Memory B cell (primary cell): ENCODE data around the gene VWA5B1.

Experiments
- ATAC-seq: fragments of 150-1000 bp; cut with Tn5 transposase; 2 replicates; pipeline ENCODE4 v1.10.0; 2021; ENCODE audit warnings: low read depth, mild to moderate bottlenecking, moderate library complexity
- DNase-seq, 2 donors: peaks; one replicate each; pipeline ENCODE4 v3.0.0; 2022; ENCODE audit warnings: low spot score in 2 of 2
- H3K27ac Mint-ChIP-seq: one replicate; pipeline ENCODE4 v1.8.0; 2022; ENCODE audit warnings: mild to moderate bottlenecking, moderate library complexity, mixed read lengths
- H3K27me3 Mint-ChIP-seq: one replicate; pipeline ENCODE4 v1.8.0; 2022; ENCODE audit warnings: mixed read lengths
- H3K36me3 Mint-ChIP-seq: one replicate; pipeline ENCODE4 v1.8.0; 2022; ENCODE audit warnings: mild to moderate bottlenecking, mixed read lengths
- H3K4me1 Mint-ChIP-seq: one replicate; pipeline ENCODE4 v1.8.0; 2022; ENCODE audit warnings: mixed read lengths
- H3K4me3 Mint-ChIP-seq: one replicate; pipeline ENCODE4 v1.8.0; 2022; ENCODE audit warnings: mild to moderate bottlenecking, moderate library complexity, mixed read lengths
- H3K9me3 Mint-ChIP-seq: one replicate; pipeline ENCODE4 v1.8.0; 2022; ENCODE audit warnings: mixed read lengths

VWA5B1 gene

DNA sequence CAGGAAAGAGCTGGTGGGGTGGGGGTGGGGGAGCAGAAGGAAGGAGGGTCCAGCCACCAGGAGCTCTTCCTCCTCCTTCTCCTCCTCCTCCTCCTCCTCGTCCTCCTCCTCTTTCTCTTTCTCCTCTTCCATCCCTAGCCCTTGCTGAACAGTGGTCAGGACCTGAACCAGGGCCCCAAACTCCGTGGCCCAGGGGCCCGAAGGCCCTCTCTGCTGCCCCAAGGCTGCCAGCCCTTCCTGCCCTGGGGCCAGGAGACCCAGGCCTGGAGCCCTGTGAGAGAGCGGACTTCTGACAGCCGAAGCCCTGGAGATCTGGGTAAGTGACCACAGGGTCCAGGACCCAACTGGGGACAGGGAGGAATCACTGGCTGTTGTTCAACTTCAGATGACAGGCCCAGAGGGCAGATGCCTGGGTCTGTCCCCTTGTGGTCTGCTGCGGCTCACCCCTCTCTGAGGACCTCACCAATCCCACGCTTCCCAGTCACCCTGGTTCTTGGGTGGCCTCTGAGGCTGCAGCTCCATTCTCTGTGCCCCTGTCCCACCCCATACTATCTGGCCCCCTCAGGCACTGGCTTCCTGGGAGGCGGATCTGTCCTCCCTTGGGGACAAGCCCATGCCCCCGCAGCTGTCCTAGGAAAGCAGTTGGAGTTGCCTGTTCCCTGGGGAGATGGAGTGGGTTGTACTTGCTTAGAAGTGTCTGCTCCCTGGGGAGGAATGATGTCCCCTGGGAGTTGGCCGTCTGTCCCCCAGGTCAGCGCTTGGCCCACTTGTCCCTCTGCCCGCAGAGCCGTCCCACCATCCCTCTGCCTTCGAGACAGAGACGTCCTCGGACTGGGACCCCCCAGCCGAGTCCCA, 51.8 kb downstream of the VWA5B1 start:
- no peak overlapping the region for H3K27ac Mint-ChIP-seq
- ATAC-seq (no peak), DNase-seq (no peak)
- H3K4me3 Mint-ChIP-seq, result peak overlapping the region; percentile 41
- H3K36me3 Mint-ChIP-seq, result peaks cover 5% of the 10 kb centered on the region
- H3K27me3 Mint-ChIP-seq, result peaks cover 15% of the 10 kb centered on the region
- H3K9me3 Mint-ChIP-seq, result peaks cover 6% of the 10 kb centered on the region
- peaks cover 9% of the 10 kb centered on the region for H3K4me1 Mint-ChIP-seq

GRCh38 chr1:20343149-20343937, 52.7 kb downstream of the VWA5B1 start:
- no peak overlapping the region for H3K27ac Mint-ChIP-seq
- peak overlapping the region; percentile 71 for H3K4me3 Mint-ChIP-seq
- H3K36me3 Mint-ChIP-seq, result peaks cover 5% of the 10 kb centered on the region
- DNase-seq, result peak; percentile 55 to 61
- H3K9me3 Mint-ChIP-seq, result peaks cover 6% of the 10 kb centered on the region
- ATAC-seq, result peak; percentile 95
- H3K4me1 Mint-ChIP-seq, result peaks cover 9% of the 10 kb centered on the region
- H3K27me3 Mint-ChIP-seq, result peaks cover 13% of the 10 kb centered on the region

GRCh38 chr1:20343938-20344302, 53.2 kb downstream of the VWA5B1 start:
- DNase-seq (no peak), ATAC-seq (no peak)
- peaks cover 13% of the 10 kb centered on the region for H3K27me3 Mint-ChIP-seq
- H3K27ac Mint-ChIP-seq, result no peak overlapping the region
- peak overlapping the region; percentile 71 for H3K4me3 Mint-ChIP-seq
- peaks cover 6% of the 10 kb centered on the region for H3K9me3 Mint-ChIP-seq
- H3K36me3 Mint-ChIP-seq, result peaks cover 5% of the 10 kb centered on the region
- H3K4me1 Mint-ChIP-seq, result peaks cover 9% of the 10 kb centered on the region

- Mint-ChIP-seq H3K36me3 (peaks cover 5% of the 10 kb centered on the region), H3K27ac (no peak overlapping the region), H3K4me3 (peak overlapping the region; percentile 22), H3K9me3 (peaks cover 6% of the 10 kb centered on the region), H3K27me3 (peaks cover 13% of the 10 kb centered on the region), H3K4me1 (peaks cover 9% of the 10 kb centered on the region)
- DNase-seq, result no peak
- no peak for ATAC-seq
These were observed 54.1 kb downstream of the VWA5B1 start for GRCh38 chr1:20344738-20345137.

GRCh38 chr1:20345419-20345818, 54.7 kb downstream of the VWA5B1 start:
- peaks cover 5% of the 10 kb centered on the region for H3K36me3 Mint-ChIP-seq
- H3K9me3 Mint-ChIP-seq, result peaks cover 6% of the 10 kb centered on the region
- no peak for DNase-seq
- ATAC-seq, result no peak
- peaks cover 7% of the 10 kb centered on the region for H3K4me1 Mint-ChIP-seq
- H3K27ac Mint-ChIP-seq, result no peak overlapping the region
- H3K4me3 Mint-ChIP-seq, result no peak overlapping the region
- peaks cover 14% of the 10 kb centered on the region for H3K27me3 Mint-ChIP-seq

- ATAC-seq (no peak), DNase-seq (no peak)
- Mint-ChIP-seq H3K36me3 (peaks cover 5% of the 10 kb centered on the region), H3K4me3 (no peak overlapping the region), H3K4me1 (peaks cover 7% of the 10 kb centered on the region), H3K27me3 (peaks cover 17% of the 10 kb centered on the region), H3K9me3 (peaks cover 6% of the 10 kb centered on the region), H3K27ac (no peak overlapping the region)
These were observed 55.8 kb downstream of the VWA5B1 start for GRCh38 chr1:20346433-20346832.

DNA sequence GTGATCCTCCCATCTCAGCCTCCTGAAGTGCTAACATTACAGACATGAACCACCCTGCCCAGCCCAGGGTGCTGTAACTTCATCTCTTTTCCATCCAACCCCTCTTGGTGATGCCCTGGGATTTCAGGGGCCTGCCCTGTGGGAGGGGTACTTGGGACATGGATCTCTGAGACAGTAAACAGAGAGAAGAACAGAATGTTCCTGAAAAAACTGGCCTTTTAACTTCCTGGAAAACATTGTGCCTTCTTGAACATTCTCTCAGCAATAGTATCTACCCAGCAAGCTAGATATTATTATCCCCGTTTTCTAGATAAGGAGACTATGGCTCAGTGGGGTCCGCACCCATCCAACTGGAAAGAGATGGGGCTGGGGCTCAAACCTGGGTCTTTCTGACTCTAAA, 57.0 kb downstream of the VWA5B1 start:
- H3K4me3 Mint-ChIP-seq, result no peak overlapping the region
- H3K27me3 Mint-ChIP-seq, result peaks cover 17% of the 10 kb centered on the region
- H3K36me3 Mint-ChIP-seq, result peaks cover 5% of the 10 kb centered on the region
- ATAC-seq, result no peak
- no peak for DNase-seq
- H3K4me1 Mint-ChIP-seq, result peaks cover 7% of the 10 kb centered on the region
- H3K9me3 Mint-ChIP-seq, result peaks cover 6% of the 10 kb centered on the region
- H3K27ac Mint-ChIP-seq, result no peak overlapping the region

DNA sequence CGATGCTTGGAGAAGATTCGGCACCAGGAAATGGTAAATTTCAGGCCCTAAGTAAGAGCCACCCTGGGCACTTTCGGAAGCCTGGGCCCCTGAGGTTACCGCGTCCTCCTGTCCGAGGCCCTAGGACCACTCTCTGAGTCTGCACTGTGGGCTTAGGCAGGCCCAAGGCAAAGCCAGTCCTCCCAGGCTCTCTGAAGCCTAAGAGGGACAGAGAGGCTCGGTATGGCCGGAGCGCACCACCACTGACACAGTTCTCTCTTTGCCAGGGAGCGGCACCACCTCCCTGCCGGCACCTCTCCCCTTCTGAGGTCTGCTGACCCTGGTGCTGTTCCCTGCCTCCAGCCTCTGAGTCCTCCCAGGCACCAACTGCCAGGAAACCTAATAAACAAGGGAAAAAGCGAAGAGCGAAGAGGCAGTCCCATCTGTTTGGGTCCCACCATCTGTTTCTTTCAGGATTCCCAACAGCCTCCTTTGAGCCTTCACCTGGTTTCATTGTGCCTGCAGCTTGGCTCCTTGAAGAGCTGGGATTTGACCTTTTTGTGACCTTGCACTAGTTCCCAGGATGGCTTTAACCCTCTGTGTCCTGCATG, 57.7 kb downstream of the VWA5B1 start:
- DNase-seq (no peak), ATAC-seq (no peak)
- Mint-ChIP-seq H3K4me3 (no peak overlapping the region), H3K4me1 (peaks cover 10% of the 10 kb centered on the region), H3K27me3 (peaks cover 23% of the 10 kb centered on the region), H3K36me3 (peaks cover 5% of the 10 kb centered on the region), H3K9me3 (peaks cover 6% of the 10 kb centered on the region), H3K27ac (no peak overlapping the region)

DNA sequence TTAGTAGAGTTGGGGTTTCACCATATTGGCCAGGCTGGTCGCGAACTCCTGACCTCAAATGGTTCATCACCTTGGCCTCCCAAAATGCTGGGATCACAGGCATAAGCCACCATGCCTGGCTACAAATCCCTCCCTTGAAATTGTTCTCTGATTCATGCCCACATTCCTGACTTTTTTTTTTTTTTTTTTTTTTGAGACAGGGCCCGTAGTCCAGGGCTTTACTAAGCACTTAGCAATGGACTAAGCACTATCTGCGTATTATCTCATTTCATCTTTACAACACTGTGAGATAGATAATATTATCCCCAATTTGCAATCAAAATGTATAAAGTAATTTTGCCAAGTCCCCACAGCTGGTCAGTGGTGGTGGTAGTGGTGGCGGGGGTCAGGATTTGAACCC, 58.9 kb downstream of the VWA5B1 start:
- Mint-ChIP-seq H3K4me3 (no peak overlapping the region), H3K9me3 (peaks cover 6% of the 10 kb centered on the region), H3K4me1 (peaks cover 3% of the 10 kb centered on the region), H3K27me3 (peaks cover 18% of the 10 kb centered on the region), H3K36me3 (peaks cover 5% of the 10 kb centered on the region), H3K27ac (no peak overlapping the region)
- DNase-seq (no peak), ATAC-seq (no peak)

- peaks cover 3% of the 10 kb centered on the region for H3K4me1 Mint-ChIP-seq
- H3K27me3 Mint-ChIP-seq, result peaks cover 20% of the 10 kb centered on the region
- H3K4me3 Mint-ChIP-seq, result no peak overlapping the region
These were observed 59.3 kb downstream of the VWA5B1 start for GRCh38 chr1:20349971-20350370.

DNA sequence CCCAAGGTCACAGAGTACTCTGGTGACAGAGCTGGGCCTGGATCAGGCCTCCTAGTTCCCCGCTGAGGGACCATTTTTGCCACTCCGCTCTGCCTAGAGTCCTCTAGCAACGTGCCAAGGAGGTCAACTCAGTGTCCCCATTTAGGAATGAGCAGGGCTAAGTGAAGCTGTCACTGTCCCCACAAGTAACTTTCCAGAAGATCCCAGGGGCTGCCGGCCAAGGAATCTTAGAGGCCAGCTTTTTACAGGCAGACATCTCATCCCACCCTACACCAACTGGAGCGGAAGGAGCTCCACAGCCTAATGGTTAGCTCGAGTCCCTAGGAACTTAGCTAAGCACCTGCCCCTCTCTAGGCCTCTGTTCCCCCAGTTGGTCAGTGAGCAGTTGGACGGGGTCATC, 59.7 kb downstream of the VWA5B1 start:
- DNase-seq, result no peak
- Mint-ChIP-seq H3K9me3 (peaks cover 6% of the 10 kb centered on the region), H3K27me3 (peaks cover 21% of the 10 kb centered on the region), H3K36me3 (peaks cover 5% of the 10 kb centered on the region), H3K4me1 (peaks cover 3% of the 10 kb centered on the region), H3K27ac (no peak overlapping the region), H3K4me3 (no peak overlapping the region)
- no peak for ATAC-seq

More at GRCh38 chr1:20349971-20350370, 59.3 kb downstream of the VWA5B1 start:
- peaks cover 5% of the 10 kb centered on the region for H3K36me3 Mint-ChIP-seq
- no peak for DNase-seq
- H3K27ac Mint-ChIP-seq, result no peak overlapping the region
- peaks cover 6% of the 10 kb centered on the region for H3K9me3 Mint-ChIP-seq
- no peak for ATAC-seq

GRCh38 chr1:20351911-20352701, 61.4 kb downstream of the VWA5B1 start:
- Mint-ChIP-seq H3K36me3 (peaks cover 1% of the 10 kb centered on the region), H3K27me3 (peaks cover 17% of the 10 kb centered on the region), H3K27ac (no peak overlapping the region), H3K4me1 (peaks cover 3% of the 10 kb centered on the region), H3K9me3 (peaks cover 1% of the 10 kb centered on the region), H3K4me3 (no peak overlapping the region)
- DNase-seq, result no peak
- no peak for ATAC-seq

GRCh38 chr1:20353836-20354235, 63.2 kb downstream of the VWA5B1 start:
- ATAC-seq, result no peak
- peaks cover 20% of the 10 kb centered on the region for H3K27me3 Mint-ChIP-seq
- H3K4me3 Mint-ChIP-seq, result no peak overlapping the region
- H3K27ac Mint-ChIP-seq, result no peak overlapping the region
- peaks cover 5% of the 10 kb centered on the region for H3K4me1 Mint-ChIP-seq
- no peak for DNase-seq
- H3K36me3 Mint-ChIP-seq, result no peaks in the 10 kb centered on the region
- no peaks in the 10 kb centered on the region for H3K9me3 Mint-ChIP-seq
